HG02938 (cell line): ENCODE data around the gene LRRC8D.

Source experiments
- ATAC-seq: cut with Tn5 transposase; IDR thresholded peaks from one replicate; pipeline ENCODE4 v1.9.1; 2021; ENCODE audit warnings: mild to moderate bottlenecking, moderate library complexity; ENCODE audit not compliant: unreplicated experiment

The LRRC8D gene

GRCh38 chr1:89890085-89890752 lies 69.4 kb downstream of the LRRC8D start:
- ATAC-seq = no peak

- no peak for ATAC-seq
Observed at GRCh38 chr1:89892816-89893215, 72.0 kb downstream of the LRRC8D start.

GRCh38 chr1:89894210-89895201 lies 73.7 kb downstream of the LRRC8D start:
- ATAC-seq = no peak

- ATAC-seq = no peak
Observed at GRCh38 chr1:89896105-89896942, 75.5 kb downstream of the LRRC8D start.

- no peak for ATAC-seq
Observed at GRCh38 chr1:89897347-89898133, 76.7 kb downstream of the LRRC8D start.

- no peak for ATAC-seq
Observed at GRCh38 chr1:89898150-89898549, 77.3 kb downstream of the LRRC8D start.

- no peak for ATAC-seq
Observed at GRCh38 chr1:89898695-89899470, 78.1 kb downstream of the LRRC8D start.

GRCh38 chr1:89900323-89900722 lies 79.5 kb downstream of the LRRC8D start:
- no peak for ATAC-seq

GRCh38 chr1:89900791-89901708 lies 80.2 kb downstream of the LRRC8D start:
- no peak for ATAC-seq

- ATAC-seq = no peak
Observed at GRCh38 chr1:89901957-89902669, 81.3 kb downstream of the LRRC8D start.

- ATAC-seq = no peak
Observed at GRCh38 chr1:89903550-89903949, 82.7 kb downstream of the LRRC8D start.

GRCh38 chr1:89904219-89904980 lies 83.6 kb downstream of the LRRC8D start:
- no peak for ATAC-seq

- no peak for ATAC-seq
Observed at GRCh38 chr1:89905395-89906058, 84.7 kb downstream of the LRRC8D start.

GRCh38 chr1:89906088-89906487 lies 85.3 kb downstream of the LRRC8D start:
- ATAC-seq = no peak

GRCh38 chr1:89907727-89908212 lies 86.9 kb downstream of the LRRC8D start:
- ATAC-seq = no peak

GRCh38 chr1:89908273-89908671 lies 87.4 kb downstream of the LRRC8D start:
- ATAC-seq = no peak
